Left ventricle myocardium inferior (tissue), 1 donor: ENCODE data around the gene SNAP29. TPM values are rescaled to one million over a fixed set of nuclear protein-coding genes. Genes with fewer than 3 reads are reported as not detected.

Experiments
- DNase-seq: peaks from one replicate; pipeline ENCODE4 v3.0.0-alpha.2; 2020
- H3K27ac ChIP-seq: fragments of 200-600 bp; replicated peaks from 2 replicates; pipeline ENCODE4 v1.8.0; 2021
- H3K27me3 ChIP-seq: fragments of 200-600 bp; 2 replicates; pipeline ENCODE4 v1.8.0; 2021; ENCODE audit warnings: low read depth
- H3K36me3 ChIP-seq: fragments of 200-600 bp; 2 replicates; pipeline ENCODE4 v1.8.0; 2021
- H3K4me1 ChIP-seq: fragments of 200-600 bp; 2 replicates; pipeline ENCODE4 v1.8.0; 2021
- H3K4me3 ChIP-seq: fragments of 200-600 bp; 2 replicates; pipeline ENCODE4 v1.8.0; 2021; ENCODE audit warnings: mild to moderate bottlenecking, moderate library complexity
- H3K9me3 ChIP-seq: fragments of 200-600 bp; replicated peaks from 2 replicates; pipeline ENCODE4 v1.8.0; 2021
- intact Hi-C: fragments of 100-400 bp; cut with micrococcal nuclease; formaldehyde crosslinking; loops from one replicate; pipeline ENCODE4 v1.11.0; 2022
- total RNA-seq: library from RNA; stranded (reverse); fragmentation: NEBNext Ultra II Directional; extraction: Animal tissue kit (Norgen Biotek cat#: 25700); gene quantifications from one replicate; pipeline ENCODE4 v1.2.1, GENCODE V29; 2021
- TF ChIP-seq, protein P1 (sequence below): fragments of 200-600 bp; IDR thresholded peaks from 2 replicates; pipeline ENCODE4 v1.8.0; 2021; ENCODE audit warnings: antibody characterized with exemption, mild to moderate bottlenecking, borderline replicate concordance
- donor health status: DM: no; HTN: yes; CAD: no; lungs with severe emphysema.

SNAP29 gene
- total RNA-seq, 1 donor from 2014 or later = 25.8 TPM

DNA sequence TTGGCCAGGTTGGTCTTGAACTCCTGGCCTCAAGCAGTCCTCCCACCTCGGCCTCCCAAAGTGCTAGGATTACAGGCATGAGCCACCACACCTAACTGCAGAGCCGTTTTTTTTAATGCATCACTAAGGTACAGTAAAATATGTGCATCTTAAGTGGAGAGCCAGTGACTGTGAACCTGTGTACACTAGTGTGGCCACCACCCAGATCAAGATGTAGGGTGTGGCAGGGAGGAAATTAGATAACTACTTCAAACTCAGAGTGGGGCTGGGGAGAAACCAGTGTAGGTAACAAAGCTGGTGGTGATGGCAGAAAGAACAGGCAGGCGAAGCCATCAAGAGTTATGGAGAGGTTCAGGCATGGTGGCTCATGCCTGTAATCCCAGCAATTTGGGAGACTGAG lies 14.4 kb downstream of the SNAP29 start:
- no peak for DNase-seq
- Histone ChIP-seq H3K4me3 (no peak overlapping the region), H3K27me3 (no peaks in the 10 kb centered on the region), H3K4me1 (peaks cover 3% of the 10 kb centered on the region), H3K27ac (no peak overlapping the region), H3K36me3 (peaks cover 69% of the 10 kb centered on the region), H3K9me3 (no peaks in the 10 kb centered on the region)
- intact Hi-C loops = no loop called here
- TF ChIP-seq, protein P1, sequence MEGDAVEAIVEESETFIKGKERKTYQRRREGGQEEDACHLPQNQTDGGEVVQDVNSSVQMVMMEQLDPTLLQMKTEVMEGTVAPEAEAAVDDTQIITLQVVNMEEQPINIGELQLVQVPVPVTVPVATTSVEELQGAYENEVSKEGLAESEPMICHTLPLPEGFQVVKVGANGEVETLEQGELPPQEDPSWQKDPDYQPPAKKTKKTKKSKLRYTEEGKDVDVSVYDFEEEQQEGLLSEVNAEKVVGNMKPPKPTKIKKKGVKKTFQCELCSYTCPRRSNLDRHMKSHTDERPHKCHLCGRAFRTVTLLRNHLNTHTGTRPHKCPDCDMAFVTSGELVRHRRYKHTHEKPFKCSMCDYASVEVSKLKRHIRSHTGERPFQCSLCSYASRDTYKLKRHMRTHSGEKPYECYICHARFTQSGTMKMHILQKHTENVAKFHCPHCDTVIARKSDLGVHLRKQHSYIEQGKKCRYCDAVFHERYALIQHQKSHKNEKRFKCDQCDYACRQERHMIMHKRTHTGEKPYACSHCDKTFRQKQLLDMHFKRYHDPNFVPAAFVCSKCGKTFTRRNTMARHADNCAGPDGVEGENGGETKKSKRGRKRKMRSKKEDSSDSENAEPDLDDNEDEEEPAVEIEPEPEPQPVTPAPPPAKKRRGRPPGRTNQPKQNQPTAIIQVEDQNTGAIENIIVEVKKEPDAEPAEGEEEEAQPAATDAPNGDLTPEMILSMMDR = no peak

DNA sequence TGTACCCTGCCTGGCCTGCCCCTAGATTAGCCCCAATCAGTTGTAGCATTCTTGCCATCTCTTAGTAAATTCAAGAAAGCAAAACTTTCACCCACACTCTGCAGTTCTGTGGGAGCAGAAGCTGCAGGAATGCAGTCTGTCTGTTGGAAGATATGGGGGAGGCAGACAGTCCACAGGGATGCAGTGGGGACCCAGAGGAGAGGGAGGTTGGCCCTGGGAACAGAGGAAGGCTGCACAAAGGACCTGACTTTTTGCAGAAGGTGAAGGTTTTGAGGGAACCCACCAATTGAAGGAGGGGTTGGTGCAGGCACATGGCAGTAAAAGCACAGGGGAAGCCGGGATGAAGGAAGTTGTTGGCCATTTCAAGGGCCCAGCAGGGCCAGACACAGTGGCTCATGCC lies 16.5 kb downstream of the SNAP29 start:
- no peak for DNase-seq
- Histone ChIP-seq H3K4me3 (no peak overlapping the region), H3K9me3 (no peaks in the 10 kb centered on the region), H3K36me3 (peaks cover 67% of the 10 kb centered on the region), H3K4me1 (no peaks in the 10 kb centered on the region), H3K27ac (no peak overlapping the region), H3K27me3 (no peaks in the 10 kb centered on the region)
- intact Hi-C loops = no loop called here
- TF ChIP-seq, protein P1 = no peak

DNA sequence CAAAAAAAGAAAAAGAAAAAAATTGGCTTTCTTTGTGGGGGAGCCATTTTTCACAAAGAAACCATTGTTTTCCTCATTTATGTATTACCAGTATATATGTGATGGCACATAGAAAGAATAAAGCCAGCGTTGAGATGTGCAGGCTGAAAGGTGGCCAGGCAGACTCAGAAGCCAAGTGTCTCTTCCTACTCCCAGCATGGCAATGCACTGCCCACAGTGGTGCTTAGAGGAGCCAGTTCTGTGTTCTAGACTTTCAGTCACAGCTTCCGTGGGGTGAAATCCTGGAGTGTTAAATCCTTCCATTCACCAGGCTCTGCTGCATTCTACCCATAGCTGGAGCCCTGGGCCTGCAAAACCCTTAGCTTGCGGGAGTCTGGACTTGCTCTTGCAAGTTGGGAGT lies 18.9 kb downstream of the SNAP29 start:
- Histone ChIP-seq H3K4me1 (no peaks in the 10 kb centered on the region), H3K9me3 (no peaks in the 10 kb centered on the region), H3K27me3 (no peaks in the 10 kb centered on the region), H3K4me3 (no peak overlapping the region), H3K27ac (no peak overlapping the region), H3K36me3 (peaks cover 67% of the 10 kb centered on the region)
- intact Hi-C loops = no loop called here
- TF ChIP-seq, protein P1 = no peak
- no peak for DNase-seq

DNA sequence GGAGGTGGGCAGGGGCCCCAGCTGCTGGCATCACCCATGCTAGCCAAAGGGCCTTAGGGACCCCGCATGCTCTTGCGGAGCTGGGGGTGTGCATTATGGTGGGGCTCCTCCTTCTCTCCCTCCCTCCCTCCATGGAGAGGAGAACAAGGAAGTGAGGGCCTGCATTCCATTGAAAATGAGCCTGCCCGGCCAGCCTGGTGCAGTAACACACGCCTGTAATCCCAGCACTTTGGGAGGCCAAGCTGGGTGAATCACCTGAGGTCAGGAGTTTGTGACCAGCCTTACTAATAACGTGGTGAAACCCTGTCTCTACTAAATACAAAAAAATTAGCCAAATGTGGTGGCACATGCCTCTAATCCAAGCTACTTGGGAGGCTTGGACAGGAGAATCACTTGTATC lies 22.4 kb downstream of the SNAP29 start:
- no peak for DNase-seq
- Histone ChIP-seq H3K27ac (no peak overlapping the region), H3K27me3 (no peaks in the 10 kb centered on the region), H3K4me1 (peaks cover 22% of the 10 kb centered on the region), H3K9me3 (no peaks in the 10 kb centered on the region), H3K4me3 (no peak overlapping the region), H3K36me3 (peaks cover 68% of the 10 kb centered on the region)
- intact Hi-C loops = no loop called here
- TF ChIP-seq, protein P1 = no peak

DNA sequence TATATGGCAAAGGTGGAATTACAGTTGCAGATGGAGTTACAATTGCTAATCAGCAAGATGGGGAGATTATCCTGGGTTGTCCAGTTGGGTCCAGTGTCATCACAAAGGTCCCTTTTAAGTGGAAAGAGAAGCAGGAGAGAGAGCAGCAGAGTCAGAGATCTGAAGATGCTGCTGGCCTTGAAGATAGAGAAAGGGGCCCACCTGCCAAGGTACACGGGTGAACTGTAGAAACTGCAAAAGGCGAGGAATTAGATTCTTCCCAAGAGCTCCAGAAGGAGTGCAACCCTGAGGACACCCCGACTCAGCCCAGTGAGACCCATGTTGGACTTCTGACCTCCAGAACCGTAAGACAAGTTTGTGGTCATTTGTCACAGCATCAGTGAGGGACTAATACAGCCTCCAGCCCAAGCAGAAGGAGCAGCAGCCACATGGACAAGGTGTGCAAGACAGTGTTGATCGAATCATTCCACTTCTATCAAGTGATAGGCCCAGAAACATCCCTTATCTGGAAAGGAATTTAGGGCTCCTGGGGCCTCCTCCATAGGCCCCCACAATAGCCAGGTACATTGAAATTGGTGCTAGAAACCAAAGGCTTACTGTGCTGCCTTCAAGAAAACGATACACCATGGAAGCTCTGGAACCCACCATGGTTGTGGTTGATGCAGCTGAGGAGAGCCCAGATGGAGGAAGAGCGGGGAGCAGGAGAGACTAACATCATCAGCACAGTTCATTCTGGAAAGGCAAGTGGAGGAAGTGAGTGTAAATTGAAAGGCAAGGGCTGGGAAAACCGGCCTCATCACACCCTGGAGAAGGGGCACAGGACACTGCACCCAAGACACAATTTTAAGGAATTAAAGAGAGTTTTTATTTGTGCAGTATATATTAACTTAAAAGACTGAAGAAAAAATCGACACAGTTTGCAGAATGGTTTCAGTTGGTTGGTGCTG lies 23.3 kb downstream of the SNAP29 start:
- no peak for DNase-seq
- Histone ChIP-seq H3K27me3 (no peaks in the 10 kb centered on the region), H3K4me3 (no peak overlapping the region), H3K9me3 (no peaks in the 10 kb centered on the region), H3K27ac (no peak overlapping the region), H3K4me1 (peaks cover 23% of the 10 kb centered on the region), H3K36me3 (peaks cover 67% of the 10 kb centered on the region)
- intact Hi-C loops = no loop called here
- TF ChIP-seq, protein P1 = no peak
